ENCODE results near the gene FLOT2.

The FLOT2 gene

DNA sequence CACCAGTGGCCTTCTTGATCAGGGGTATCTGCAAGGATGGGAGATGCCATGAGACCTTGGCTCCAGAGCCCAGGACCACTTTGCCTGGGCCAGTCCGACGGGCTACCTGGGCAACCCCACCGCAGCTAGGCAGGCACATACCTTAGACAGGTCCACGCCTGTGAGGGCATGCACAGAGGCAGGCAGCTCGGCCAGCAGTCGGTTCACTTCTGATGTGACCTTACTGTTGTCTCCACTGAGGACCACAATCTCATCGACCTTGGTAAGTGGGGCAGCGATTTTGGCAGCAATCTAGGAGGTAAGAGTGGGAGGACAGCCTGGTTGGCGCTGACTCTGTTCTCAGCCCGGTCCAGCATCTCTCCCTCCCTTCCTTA, 17.0 kb downstream of the FLOT2 start:
- Histone ChIP-seq H3K4me1 (ENCODE audit: insufficient read depth, low read length, severe bottlenecking) (no peaks in the 10 kb centered on the region), H3K36me3 (ENCODE audit: insufficient read depth, low read length) (peaks cover 49% of the 10 kb centered on the region; the same call in 1 of the 2 replicates), H3K27ac (ENCODE audit: low read depth, low read length, poor library complexity, severe bottlenecking) (no peak overlapping the region), H3K79me2 (ENCODE audit: insufficient read depth, low read length) (no peaks in the 10 kb centered on the region), H3K9me3 (ENCODE audit: low read length) (no peaks in the 10 kb centered on the region), H3K9me2 (ENCODE audit: low read depth, low read length) (no peaks in the 10 kb centered on the region), H3F3A (ENCODE audit: insufficient read depth, low read length) (no peaks in the 10 kb centered on the region), H4K20me1 (ENCODE audit: insufficient read depth, low read length) (no peaks in the 10 kb centered on the region), H3K4me3 (ENCODE audit: low read depth, low read length, poor library complexity, severe bottlenecking) (no peak overlapping the region), H2AFZ (ENCODE audit: low read length) (no peak overlapping the region), H3K9ac (ENCODE audit: low read length) (no peak overlapping the region), H3K27me3 (ENCODE audit: insufficient read depth, low read length) (no peaks in the 10 kb centered on the region), H3K4me2 (ENCODE audit: low read length) (no peak overlapping the region)
- TF ChIP-seq EZH2 (IDR thresholded peaks at IDR 0.05; ENCODE audit: borderline replicate concordance, low read length) (no peak), CTCF (IDR thresholded peaks at IDR 0.05; ENCODE audit: low read length) (no peak)

GRCh38 chr17:28879886-28880571, 17.5 kb downstream of the FLOT2 start:
- Histone ChIP-seq H3K9ac (ENCODE audit: low read length) (no peak overlapping the region), H3K4me1 (ENCODE audit: insufficient read depth, low read length, severe bottlenecking) (no peaks in the 10 kb centered on the region), H3K4me2 (ENCODE audit: low read length) (no peak overlapping the region), H3K4me3 (ENCODE audit: low read depth, low read length, poor library complexity, severe bottlenecking) (no peak overlapping the region), H3K27ac (ENCODE audit: low read depth, low read length, poor library complexity, severe bottlenecking) (no peak overlapping the region), H3K79me2 (ENCODE audit: insufficient read depth, low read length) (no peaks in the 10 kb centered on the region), H3K27me3 (ENCODE audit: insufficient read depth, low read length) (no peaks in the 10 kb centered on the region), H3K9me3 (ENCODE audit: low read length) (no peaks in the 10 kb centered on the region), H2AFZ (ENCODE audit: low read length) (no peak overlapping the region), H3F3A (ENCODE audit: insufficient read depth, low read length) (no peaks in the 10 kb centered on the region), H3K36me3 (ENCODE audit: insufficient read depth, low read length) (peaks cover 49% of the 10 kb centered on the region; the same call in 1 of the 2 replicates), H4K20me1 (ENCODE audit: insufficient read depth, low read length) (no peaks in the 10 kb centered on the region), H3K9me2 (ENCODE audit: low read depth, low read length) (no peaks in the 10 kb centered on the region)
- TF ChIP-seq CTCF (IDR thresholded peaks at IDR 0.05; ENCODE audit: low read length) (no peak), EZH2 (IDR thresholded peaks at IDR 0.05; ENCODE audit: borderline replicate concordance, low read length) (no peak)

- Histone ChIP-seq H3K27ac (ENCODE audit: low read depth, low read length, poor library complexity, severe bottlenecking) (no peak overlapping the region), H3K4me2 (ENCODE audit: low read length) (no peak overlapping the region), H3K9me3 (ENCODE audit: low read length) (no peaks in the 10 kb centered on the region), H3K4me1 (ENCODE audit: insufficient read depth, low read length, severe bottlenecking) (no peaks in the 10 kb centered on the region), H2AFZ (ENCODE audit: low read length) (no peak overlapping the region), H3K36me3 (ENCODE audit: insufficient read depth, low read length) (peaks cover 44% of the 10 kb centered on the region; the same call in 1 of the 2 replicates), H4K20me1 (ENCODE audit: insufficient read depth, low read length) (no peaks in the 10 kb centered on the region), H3K9ac (ENCODE audit: low read length) (no peak overlapping the region), H3F3A (ENCODE audit: insufficient read depth, low read length) (no peaks in the 10 kb centered on the region), H3K79me2 (ENCODE audit: insufficient read depth, low read length) (no peaks in the 10 kb centered on the region), H3K27me3 (ENCODE audit: insufficient read depth, low read length) (no peaks in the 10 kb centered on the region), H3K4me3 (ENCODE audit: low read depth, low read length, poor library complexity, severe bottlenecking) (no peak overlapping the region), H3K9me2 (ENCODE audit: low read depth, low read length) (no peaks in the 10 kb centered on the region)
- TF ChIP-seq CTCF (IDR thresholded peaks at IDR 0.05; ENCODE audit: low read length): peak; percentile 66; the same call in 1 of the 2 replicates
- no peak for TF ChIP-seq EZH2 (IDR thresholded peaks at IDR 0.05; ENCODE audit: borderline replicate concordance, low read length)
Measured at GRCh38 chr17:28878981-28879380, 18.6 kb downstream of the FLOT2 start.
